Stimulated activated memory B cell treated with anti-CD40 and anti-IgM and Interleukin-4, amounts not matched to agents 10 μg/mL and 1 μg/mL and 100 μg/mL, for 72 hours (primary cell): ENCODE data around the gene TLR8.

Experiments used
- ATAC-seq: fragments of 150-1000 bp; cut with Tn5 transposase; 2 replicates; pipeline ENCODE4 v1.10.0; 2021
- H3K27ac Mint-ChIP-seq: one replicate; pipeline ENCODE4 v1.8.0; 2022; ENCODE audit warnings: mild to moderate bottlenecking, mixed read lengths
- H3K27me3 Mint-ChIP-seq: one replicate; pipeline ENCODE4 v1.8.0; 2022; ENCODE audit warnings: mixed read lengths
- H3K36me3 Mint-ChIP-seq: one replicate; pipeline ENCODE4 v1.8.0; 2022; ENCODE audit warnings: mixed read lengths
- H3K4me1 Mint-ChIP-seq: one replicate; pipeline ENCODE4 v1.8.0; 2022; ENCODE audit warnings: mixed read lengths
- H3K4me3 Mint-ChIP-seq: one replicate; pipeline ENCODE4 v1.8.0; 2022; ENCODE audit warnings: mild to moderate bottlenecking, moderate library complexity, mixed read lengths
- H3K9me3 Mint-ChIP-seq: one replicate; pipeline ENCODE4 v1.8.0; 2022; ENCODE audit warnings: mixed read lengths

Gene TLR8

DNA sequence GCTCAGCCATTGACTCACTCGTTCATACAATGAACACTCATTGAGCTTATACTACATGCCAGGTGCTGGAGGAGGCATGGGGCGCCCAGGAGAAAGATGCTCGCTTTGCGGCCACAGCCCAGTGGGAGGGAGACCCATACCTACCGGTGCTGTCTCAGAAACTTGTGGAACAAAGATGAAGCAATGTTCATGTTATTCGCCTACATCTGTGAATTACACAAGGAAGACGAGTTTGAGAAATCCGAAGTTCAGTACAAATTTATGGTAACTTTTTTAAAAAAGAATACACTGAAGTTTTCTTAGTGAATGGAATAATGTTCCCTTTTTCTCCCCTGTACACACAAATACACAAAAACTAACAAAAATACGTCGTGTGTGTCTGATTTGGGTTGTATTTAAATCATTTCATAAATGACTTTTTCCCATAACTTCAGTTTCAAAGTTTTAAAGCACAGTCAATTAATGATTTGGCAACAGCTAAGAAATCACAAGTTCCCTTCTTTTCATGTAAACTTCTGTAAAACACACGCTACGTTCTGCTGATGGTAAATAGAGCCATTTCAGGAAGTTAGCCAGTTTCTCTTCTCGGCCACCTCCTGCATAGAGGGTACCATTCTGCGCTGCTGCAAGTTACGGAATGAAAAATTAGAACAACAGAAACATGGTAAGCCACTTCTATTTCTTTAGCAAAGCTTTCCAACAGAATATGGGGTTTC is at the start of gene TLR8:
TLR8 (plus strand) TSS at position 575 of the 716 bp plus-strand sequence; CDS start at position 662, 87 bp downstream.
- Mint-ChIP-seq H3K4me1 (peaks cover 7% of the 10 kb centered on the region), H3K27me3 (no peaks in the 10 kb centered on the region), H3K27ac (no peak within 1 kb of the TSS)

DNA sequence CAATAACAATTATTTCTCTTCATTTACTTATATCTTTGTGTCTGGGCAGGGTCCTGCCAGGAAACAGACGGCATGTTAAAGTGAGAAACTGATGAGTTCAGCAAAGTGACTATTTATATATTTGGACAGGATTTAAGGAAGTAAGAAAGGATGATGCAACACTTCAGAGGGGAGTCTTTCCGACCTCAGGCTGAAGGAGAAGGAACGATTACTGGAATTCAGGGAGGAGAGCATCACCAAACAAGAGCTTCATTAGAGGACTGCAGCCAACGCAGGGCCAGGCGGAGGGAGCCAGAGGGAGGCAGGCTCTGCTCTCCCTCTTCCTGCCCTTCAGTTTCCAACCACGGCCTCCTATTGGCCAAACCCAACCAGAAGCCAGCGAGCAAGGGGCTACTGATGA is 41.1 kb upstream of the TLR8 start:
- H3K27ac Mint-ChIP-seq = no peak overlapping the region
- H3K4me1 Mint-ChIP-seq = peaks cover 27% of the 10 kb centered on the region
- H3K36me3 Mint-ChIP-seq = peaks cover 7% of the 10 kb centered on the region
- peaks cover 2% of the 10 kb centered on the region for H3K9me3 Mint-ChIP-seq
- ATAC-seq = no peak
- H3K4me3 Mint-ChIP-seq = no peak overlapping the region
- no peaks in the 10 kb centered on the region for H3K27me3 Mint-ChIP-seq

More for the DNA sequence above, at the start of gene TLR8:
- no peak for ATAC-seq
- Mint-ChIP-seq H3K36me3 (no peaks in the 10 kb centered on the region), H3K4me3 (no peak within 1 kb of the TSS), H3K9me3 (no peaks in the 10 kb centered on the region)

DNA sequence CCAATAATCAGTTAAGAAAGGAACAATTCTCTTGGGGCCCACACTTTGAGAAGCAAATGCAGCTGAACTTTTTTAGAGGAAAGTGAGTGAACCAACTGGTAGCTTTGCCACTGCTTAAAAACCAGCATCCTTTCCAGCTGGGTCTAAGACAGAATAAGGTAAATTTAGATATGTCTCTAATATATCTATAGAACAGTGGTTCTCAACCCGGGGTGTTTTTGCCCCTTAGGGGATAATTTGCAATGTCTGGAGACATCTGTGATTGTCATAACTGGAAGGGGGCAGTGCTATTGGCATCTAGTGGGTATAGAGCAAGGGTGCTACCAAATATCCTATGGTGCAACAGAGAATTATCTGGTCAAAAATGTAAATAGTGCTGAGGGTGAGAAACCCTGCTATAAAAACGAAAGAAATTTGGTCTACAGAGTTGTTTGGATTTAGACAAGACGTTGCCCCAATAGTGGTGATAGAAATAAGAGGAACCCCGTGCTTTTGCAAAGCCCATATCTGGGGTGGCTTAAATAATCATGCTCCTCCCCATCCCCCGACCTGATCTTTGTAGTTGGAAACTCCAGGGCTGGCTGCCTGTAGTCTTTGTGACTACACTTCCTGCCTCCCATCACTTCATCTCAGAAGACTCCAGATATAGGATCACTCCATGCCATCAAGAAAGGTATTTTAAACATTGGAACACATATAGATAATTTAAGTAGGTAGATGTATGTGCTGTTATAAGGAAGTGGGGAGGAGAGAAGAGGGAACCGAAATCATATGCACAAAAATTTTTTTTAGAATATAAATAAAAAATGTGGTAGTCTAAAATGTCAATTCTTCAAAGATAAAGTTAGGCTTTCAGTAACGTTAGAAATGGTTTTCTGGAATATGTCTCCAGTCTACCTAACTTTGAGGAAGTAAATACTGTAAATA is 39.7 kb upstream of the TLR8 start, which contains the start of gene TLR7:
TLR7 (plus strand) TSS at position 622 of the 927 bp plus-strand sequence. CDS start 507 bp downstream, outside the sequence.
- Mint-ChIP-seq H3K4me3 (peak within 1 kb of the TSS; percentile 87), H3K4me1 (peaks cover 32% of the 10 kb centered on the region), H3K36me3 (peaks cover 7% of the 10 kb centered on the region), H3K27me3 (no peaks in the 10 kb centered on the region), H3K9me3 (peaks cover 2% of the 10 kb centered on the region), H3K27ac (peak within 1 kb of the TSS; percentile 96)
- ATAC-seq = peak; percentile 68

DNA sequence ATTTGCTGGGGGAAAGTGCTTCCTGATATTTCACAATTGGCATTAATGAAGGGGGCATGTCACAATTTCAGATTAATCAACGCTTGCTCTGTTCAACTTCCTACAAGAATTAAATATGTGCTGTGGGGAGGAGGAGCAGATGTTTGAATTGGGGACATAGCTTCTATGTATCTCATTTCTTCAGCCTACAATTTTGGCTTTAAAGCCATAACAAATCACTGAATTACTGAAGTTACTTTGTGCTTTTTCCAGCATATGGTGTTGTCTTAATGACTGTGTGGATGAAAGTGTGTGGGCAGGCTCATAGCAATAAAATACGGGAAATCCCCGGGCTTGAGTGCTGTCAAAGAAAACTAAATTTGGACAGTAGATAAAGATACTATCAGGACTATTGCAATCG is 38.7 kb upstream of the TLR8 start:
- peak overlapping the region; percentile 87 for H3K4me3 Mint-ChIP-seq
- peak overlapping the region; percentile 96 for H3K27ac Mint-ChIP-seq
- H3K36me3 Mint-ChIP-seq = peaks cover 13% of the 10 kb centered on the region
- peak; percentile 58 for ATAC-seq
- H3K27me3 Mint-ChIP-seq = no peaks in the 10 kb centered on the region
- H3K9me3 Mint-ChIP-seq = peaks cover 2% of the 10 kb centered on the region
- H3K4me1 Mint-ChIP-seq = peaks cover 42% of the 10 kb centered on the region

DNA sequence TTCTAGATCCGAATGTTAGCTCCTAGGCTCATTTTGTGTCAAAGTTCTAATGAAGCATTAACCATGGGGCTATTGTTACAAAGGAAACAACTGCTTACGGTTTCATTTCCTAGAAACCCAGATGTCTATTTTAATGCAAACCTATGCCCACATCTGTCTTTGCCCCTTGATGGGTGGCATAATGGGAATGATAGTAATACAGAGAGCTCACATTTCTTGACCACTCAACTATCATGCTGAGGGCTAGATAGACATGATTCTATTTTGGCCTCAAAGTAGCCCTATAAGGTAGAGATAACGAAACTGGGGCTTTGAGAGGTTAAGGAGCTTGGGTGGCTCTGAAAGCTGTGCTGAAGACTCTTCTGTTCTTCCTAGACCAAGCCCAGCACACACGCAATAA is 37.7 kb upstream of the TLR8 start:
- H3K36me3 Mint-ChIP-seq = peaks cover 19% of the 10 kb centered on the region
- peak overlapping the region; percentile 87 for H3K4me3 Mint-ChIP-seq
- peak; percentile 65 for ATAC-seq
- peaks cover 47% of the 10 kb centered on the region for H3K4me1 Mint-ChIP-seq
- peaks cover 2% of the 10 kb centered on the region for H3K9me3 Mint-ChIP-seq
- peak overlapping the region; percentile 96 for H3K27ac Mint-ChIP-seq
- H3K27me3 Mint-ChIP-seq = no peaks in the 10 kb centered on the region

DNA sequence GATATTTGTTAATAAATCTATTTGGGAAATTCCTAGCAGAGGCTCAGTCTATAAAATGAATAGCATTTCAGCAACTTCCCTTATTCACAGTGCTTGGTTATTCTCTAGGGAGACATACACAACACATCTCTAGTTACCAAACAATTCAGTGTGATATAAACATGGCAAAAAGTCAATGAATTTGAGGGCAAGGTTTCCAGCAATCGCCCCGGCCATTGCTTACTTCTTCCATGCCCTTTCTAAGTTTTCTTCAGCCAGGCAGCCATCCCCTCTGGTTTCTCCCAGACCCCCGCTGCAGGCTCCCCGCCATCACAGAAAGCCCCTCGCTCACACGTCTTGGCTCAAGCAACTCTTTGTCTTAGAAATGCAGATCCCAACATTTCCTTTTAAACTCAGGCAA is 35.2 kb upstream of the TLR8 start:
- no peak for ATAC-seq
- Mint-ChIP-seq H3K9me3 (peaks cover 2% of the 10 kb centered on the region), H3K4me3 (peak overlapping the region; percentile 55), H3K36me3 (peaks cover 22% of the 10 kb centered on the region), H3K27me3 (no peaks in the 10 kb centered on the region), H3K27ac (peak overlapping the region; percentile 71), H3K4me1 (peaks cover 59% of the 10 kb centered on the region)

DNA sequence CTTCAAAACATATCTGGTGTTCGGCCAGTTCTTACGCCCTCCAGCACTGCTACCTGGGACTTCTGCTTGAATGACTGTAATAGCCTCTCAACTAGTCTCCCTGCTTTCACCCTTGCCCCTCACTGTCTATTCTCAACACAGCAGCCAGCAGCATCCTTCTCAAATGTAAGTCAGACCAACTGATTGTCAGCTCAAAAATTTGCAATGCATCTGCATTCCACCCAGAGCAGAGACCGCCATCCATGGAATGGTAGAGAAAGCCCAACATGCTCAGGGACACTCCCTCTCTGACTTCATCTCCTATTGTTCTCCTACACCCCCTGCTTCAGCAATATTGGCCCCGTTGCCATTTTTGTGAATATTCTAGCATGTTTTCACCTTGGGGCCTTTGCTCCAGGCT is 33.7 kb upstream of the TLR8 start:
- peak overlapping the region; percentile 71 for H3K27ac Mint-ChIP-seq
- no peak for ATAC-seq
- H3K4me3 Mint-ChIP-seq = no peak overlapping the region
- no peaks in the 10 kb centered on the region for H3K27me3 Mint-ChIP-seq
- peaks cover 2% of the 10 kb centered on the region for H3K9me3 Mint-ChIP-seq
- peaks cover 22% of the 10 kb centered on the region for H3K36me3 Mint-ChIP-seq
- peaks cover 48% of the 10 kb centered on the region for H3K4me1 Mint-ChIP-seq

DNA sequence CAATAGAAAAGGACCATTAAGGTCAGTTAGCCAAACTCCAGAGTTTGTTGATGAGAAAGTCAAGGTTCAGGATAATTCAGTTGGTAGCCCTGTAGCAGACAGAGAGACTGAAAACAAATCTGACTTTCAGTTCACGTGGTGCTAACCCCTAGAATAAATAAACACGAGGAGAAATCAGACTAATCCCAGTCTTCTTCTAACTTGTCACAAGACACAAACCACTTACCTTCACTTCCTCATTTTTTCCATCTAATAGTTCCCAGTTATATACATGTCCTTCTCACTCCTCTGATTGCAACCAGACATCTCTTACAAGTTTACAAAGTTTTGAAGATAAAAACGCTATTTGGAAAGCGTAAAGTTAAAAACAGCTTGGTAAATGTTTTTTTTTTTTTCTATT is 31.8 kb upstream of the TLR8 start:
- Mint-ChIP-seq H3K27ac (peak overlapping the region; percentile 65), H3K9me3 (no peaks in the 10 kb centered on the region), H3K4me3 (peak overlapping the region; percentile 17), H3K36me3 (peaks cover 15% of the 10 kb centered on the region), H3K4me1 (peaks cover 33% of the 10 kb centered on the region), H3K27me3 (no peaks in the 10 kb centered on the region)
- ATAC-seq = no peak

DNA sequence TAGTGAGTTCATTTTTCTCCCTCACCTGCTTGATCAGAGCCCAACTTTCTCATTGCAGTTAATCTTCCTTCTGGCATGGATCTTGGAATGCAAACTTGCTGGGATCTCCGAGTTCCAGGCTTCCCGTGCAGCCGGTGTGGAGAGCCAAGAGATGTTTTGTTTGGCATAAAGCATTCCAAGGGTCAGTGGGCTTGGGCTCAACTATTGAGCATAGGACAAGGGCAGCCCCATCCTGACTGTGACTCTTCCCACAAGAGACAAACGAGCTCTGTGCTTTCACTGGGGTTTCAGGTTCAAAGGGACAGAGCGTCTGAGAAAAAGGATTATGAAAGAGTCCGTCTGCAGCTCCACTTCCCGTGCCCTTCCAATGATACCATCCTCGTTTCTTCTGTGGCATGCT is 29.0 kb upstream of the TLR8 start:
- Mint-ChIP-seq H3K4me3 (no peak overlapping the region), H3K27me3 (no peaks in the 10 kb centered on the region), H3K27ac (peak overlapping the region; percentile 22), H3K9me3 (peaks cover 3% of the 10 kb centered on the region), H3K36me3 (peaks cover 16% of the 10 kb centered on the region), H3K4me1 (peaks cover 30% of the 10 kb centered on the region)
- ATAC-seq = no peak

DNA sequence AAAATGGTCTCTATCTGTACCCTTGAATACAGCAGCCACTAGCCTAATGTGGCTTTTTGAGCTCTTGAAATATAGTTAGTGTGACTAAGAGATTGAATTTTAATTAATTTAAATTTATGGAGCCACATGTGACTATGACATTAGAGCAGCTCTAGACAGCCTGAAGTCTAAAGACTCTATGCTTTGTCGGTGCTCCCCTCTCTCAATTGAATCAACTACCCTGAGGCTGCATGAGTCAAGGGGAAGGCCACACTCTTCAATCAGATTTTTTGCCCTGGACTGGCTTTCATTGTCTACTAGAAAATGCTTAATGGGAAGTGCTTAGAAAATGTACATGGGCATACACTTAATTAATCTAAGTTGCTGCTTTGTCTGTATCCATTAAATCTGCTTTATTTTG is 27.9 kb upstream of the TLR8 start:
- Mint-ChIP-seq H3K27ac (no peak overlapping the region), H3K4me1 (peaks cover 21% of the 10 kb centered on the region), H3K4me3 (no peak overlapping the region), H3K9me3 (peaks cover 3% of the 10 kb centered on the region), H3K36me3 (peaks cover 17% of the 10 kb centered on the region), H3K27me3 (no peaks in the 10 kb centered on the region)
- ATAC-seq = no peak

DNA sequence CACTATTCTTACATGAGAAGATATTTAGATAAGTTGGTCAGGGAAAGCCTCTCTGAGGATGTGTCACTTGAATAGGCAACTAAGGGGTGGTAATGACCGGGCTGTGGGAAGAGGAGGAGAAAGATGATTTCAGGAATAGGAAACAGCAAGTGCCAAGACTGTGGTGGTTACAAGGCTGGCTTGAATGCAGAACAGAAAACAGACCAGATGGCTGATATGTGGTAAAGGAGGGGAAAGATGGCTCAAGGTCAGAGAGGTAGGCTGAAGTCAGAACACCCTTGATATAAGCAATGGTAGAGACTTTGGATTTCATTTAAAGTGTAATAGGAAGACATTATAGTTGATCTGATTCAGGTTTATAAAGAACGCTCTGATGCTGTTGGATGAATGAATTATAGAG is 24.5 kb upstream of the TLR8 start:
- Mint-ChIP-seq H3K9me3 (peaks cover 3% of the 10 kb centered on the region), H3K36me3 (peaks cover 28% of the 10 kb centered on the region), H3K27ac (peak overlapping the region; percentile 25), H3K27me3 (no peaks in the 10 kb centered on the region), H3K4me1 (peaks cover 9% of the 10 kb centered on the region), H3K4me3 (no peak overlapping the region)
- ATAC-seq = no peak

DNA sequence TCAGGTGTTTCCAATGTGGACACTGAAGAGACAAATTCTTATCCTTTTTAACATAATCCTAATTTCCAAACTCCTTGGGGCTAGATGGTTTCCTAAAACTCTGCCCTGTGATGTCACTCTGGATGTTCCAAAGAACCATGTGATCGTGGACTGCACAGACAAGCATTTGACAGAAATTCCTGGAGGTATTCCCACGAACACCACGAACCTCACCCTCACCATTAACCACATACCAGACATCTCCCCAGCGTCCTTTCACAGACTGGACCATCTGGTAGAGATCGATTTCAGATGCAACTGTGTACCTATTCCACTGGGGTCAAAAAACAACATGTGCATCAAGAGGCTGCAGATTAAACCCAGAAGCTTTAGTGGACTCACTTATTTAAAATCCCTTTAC is 20.9 kb upstream of the TLR8 start:
- no peak overlapping the region for H3K4me3 Mint-ChIP-seq
- no peaks in the 10 kb centered on the region for H3K27me3 Mint-ChIP-seq
- peaks cover 3% of the 10 kb centered on the region for H3K9me3 Mint-ChIP-seq
- H3K27ac Mint-ChIP-seq = no peak overlapping the region
- H3K4me1 Mint-ChIP-seq = peaks cover 11% of the 10 kb centered on the region
- H3K36me3 Mint-ChIP-seq = peaks cover 28% of the 10 kb centered on the region
- no peak for ATAC-seq

DNA sequence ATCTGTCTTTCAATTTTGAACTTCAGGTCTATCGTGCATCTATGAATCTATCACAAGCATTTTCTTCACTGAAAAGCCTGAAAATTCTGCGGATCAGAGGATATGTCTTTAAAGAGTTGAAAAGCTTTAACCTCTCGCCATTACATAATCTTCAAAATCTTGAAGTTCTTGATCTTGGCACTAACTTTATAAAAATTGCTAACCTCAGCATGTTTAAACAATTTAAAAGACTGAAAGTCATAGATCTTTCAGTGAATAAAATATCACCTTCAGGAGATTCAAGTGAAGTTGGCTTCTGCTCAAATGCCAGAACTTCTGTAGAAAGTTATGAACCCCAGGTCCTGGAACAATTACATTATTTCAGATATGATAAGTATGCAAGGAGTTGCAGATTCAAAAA is 19.9 kb upstream of the TLR8 start:
- Mint-ChIP-seq H3K27ac (no peak overlapping the region), H3K9me3 (peaks cover 3% of the 10 kb centered on the region), H3K36me3 (peaks cover 28% of the 10 kb centered on the region), H3K27me3 (no peaks in the 10 kb centered on the region), H3K4me1 (peaks cover 21% of the 10 kb centered on the region), H3K4me3 (no peak overlapping the region)
- no peak for ATAC-seq

DNA sequence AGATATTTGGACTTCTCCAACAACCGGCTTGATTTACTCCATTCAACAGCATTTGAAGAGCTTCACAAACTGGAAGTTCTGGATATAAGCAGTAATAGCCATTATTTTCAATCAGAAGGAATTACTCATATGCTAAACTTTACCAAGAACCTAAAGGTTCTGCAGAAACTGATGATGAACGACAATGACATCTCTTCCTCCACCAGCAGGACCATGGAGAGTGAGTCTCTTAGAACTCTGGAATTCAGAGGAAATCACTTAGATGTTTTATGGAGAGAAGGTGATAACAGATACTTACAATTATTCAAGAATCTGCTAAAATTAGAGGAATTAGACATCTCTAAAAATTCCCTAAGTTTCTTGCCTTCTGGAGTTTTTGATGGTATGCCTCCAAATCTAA is 19.3 kb upstream of the TLR8 start:
- H3K36me3 Mint-ChIP-seq = peaks cover 24% of the 10 kb centered on the region
- no peak overlapping the region for H3K4me3 Mint-ChIP-seq
- H3K4me1 Mint-ChIP-seq = peaks cover 18% of the 10 kb centered on the region
- H3K27ac Mint-ChIP-seq = peak overlapping the region; percentile 58
- ATAC-seq = no peak
- H3K9me3 Mint-ChIP-seq = peaks cover under 1% of the 10 kb centered on the region
- H3K27me3 Mint-ChIP-seq = no peaks in the 10 kb centered on the region

DNA sequence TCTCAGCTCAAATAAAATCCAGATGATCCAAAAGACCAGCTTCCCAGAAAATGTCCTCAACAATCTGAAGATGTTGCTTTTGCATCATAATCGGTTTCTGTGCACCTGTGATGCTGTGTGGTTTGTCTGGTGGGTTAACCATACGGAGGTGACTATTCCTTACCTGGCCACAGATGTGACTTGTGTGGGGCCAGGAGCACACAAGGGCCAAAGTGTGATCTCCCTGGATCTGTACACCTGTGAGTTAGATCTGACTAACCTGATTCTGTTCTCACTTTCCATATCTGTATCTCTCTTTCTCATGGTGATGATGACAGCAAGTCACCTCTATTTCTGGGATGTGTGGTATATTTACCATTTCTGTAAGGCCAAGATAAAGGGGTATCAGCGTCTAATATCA is 18.7 kb upstream of the TLR8 start:
- H3K9me3 Mint-ChIP-seq = no peaks in the 10 kb centered on the region
- H3K4me3 Mint-ChIP-seq = no peak overlapping the region
- H3K27ac Mint-ChIP-seq = peak overlapping the region; percentile 58
- peaks cover 20% of the 10 kb centered on the region for H3K4me1 Mint-ChIP-seq
- no peaks in the 10 kb centered on the region for H3K27me3 Mint-ChIP-seq
- no peak for ATAC-seq
- H3K36me3 Mint-ChIP-seq = peaks cover 21% of the 10 kb centered on the region
